ENCODE measurements around the gene RGS9.

Gene RGS9

GRCh38 chr17:65222214-65222738 lies 85.1 kb downstream of the RGS9 start:
- no peak for DNase-seq

GRCh38 chr17:65225061-65225460 lies 87.9 kb downstream of the RGS9 start:
- no peak for DNase-seq

- DNase-seq, result no peak
Measured at GRCh38 chr17:65226227-65226626, 89.1 kb downstream of the RGS9 start.

- DNase-seq, result no peak
Measured at GRCh38 chr17:65227637-65228036, 90.5 kb downstream of the RGS9 start.

- DNase-seq, result no peak
Measured at GRCh38 chr17:65228287-65228686, 91.1 kb downstream of the RGS9 start.

- peak; percentile 71 for DNase-seq
Measured at GRCh38 chr17:65228734-65229620, 91.8 kb downstream of the RGS9 start.

GRCh38 chr17:65229621-65229995 lies 92.4 kb downstream of the RGS9 start:
- DNase-seq, result no peak

- DNase-seq, result no peak
Measured at GRCh38 chr17:65230040-65230439, 92.9 kb downstream of the RGS9 start.

- no peak for DNase-seq
Measured at GRCh38 chr17:65231086-65231485, 93.9 kb downstream of the RGS9 start.

GRCh38 chr17:65231662-65232335 lies 94.6 kb downstream of the RGS9 start:
- DNase-seq, result peak; percentile 46

GRCh38 chr17:65235284-65235683 lies 98.1 kb downstream of the RGS9 start:
- no peak for DNase-seq

GRCh38 chr17:65236321-65236720 lies 99.2 kb downstream of the RGS9 start:
- DNase-seq, result no peak

- DNase-seq, result peak; percentile 56
Measured at GRCh38 chr17:65243838-65244625, 106.9 kb downstream of the RGS9 start.

GRCh38 chr17:65246252-65246651 lies 109.1 kb downstream of the RGS9 start:
- DNase-seq, result no peak

GRCh38 chr17:65249774-65250173 lies 112.6 kb downstream of the RGS9 start:
- no peak for DNase-seq

GRCh38 chr17:65254166-65254565 lies 117.0 kb downstream of the RGS9 start:
- DNase-seq, result no peak

- DNase-seq, result no peak
Measured at GRCh38 chr17:65259281-65259680, 122.1 kb downstream of the RGS9 start.

- no peak for DNase-seq
Measured at GRCh38 chr17:65259696-65260485, 122.7 kb downstream of the RGS9 start.

- DNase-seq, result no peak
Measured at GRCh38 chr17:65260626-65261025, 123.5 kb downstream of the RGS9 start.

- DNase-seq, result no peak
Measured at GRCh38 chr17:65261152-65261551, 124.0 kb downstream of the RGS9 start.

- no peak for DNase-seq
Measured at GRCh38 chr17:65261682-65262636, 124.8 kb downstream of the RGS9 start.

Measured in NCI-H1105 treated with DMSO at 0.1 percent for 48 hours (cell line).